Measurements from ENCODE around the gene EXOC2. TPM values are rescaled to one million over a fixed set of nuclear protein-coding genes. Genes with fewer than 3 reads are reported as not detected.

Gene EXOC2
- total RNA-seq, 1 donor from 2014 or later, result 11.4 TPM

DNA sequence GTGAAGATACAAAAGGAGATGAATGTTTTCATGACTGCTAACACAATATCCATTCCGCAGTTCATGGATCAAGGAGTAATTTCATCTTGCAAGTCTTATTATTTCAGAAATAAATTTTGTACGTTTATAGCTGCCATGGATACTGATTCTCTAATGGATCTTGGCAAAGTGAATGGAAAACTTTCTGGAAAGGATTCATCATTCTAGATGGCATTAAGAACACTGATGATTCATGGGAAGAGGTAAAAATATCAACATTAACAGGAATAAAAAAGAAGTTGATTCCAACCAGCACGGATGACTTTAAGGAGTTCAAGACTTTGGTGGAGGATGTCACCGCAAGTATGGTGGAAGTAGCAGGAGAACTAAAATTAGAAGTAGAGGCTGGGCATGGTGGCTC is 38.8 kb downstream of the EXOC2 start:
- no peak for DNase-seq (ENCODE audit: low spot score in 2 of 2)
- Histone ChIP-seq H3K9me3 (peaks cover 5 to 25% of the 10 kb centered on the region in 2 donors), H3K4me1 (peaks cover 0 to 7% of the 10 kb centered on the region in 2 donors), H3K27ac (peak overlapping the region in 1 of 2 donors; percentile 28), H3K4me3 (no peak overlapping the region), H3K36me3 (peaks cover 6 to 12% of the 10 kb centered on the region in 2 donors), H3K27me3 (no peaks in the 10 kb centered on the region)
- intact Hi-C loops (cut with DNase I), result no loop called here
- TF ChIP-seq, protein P1, sequence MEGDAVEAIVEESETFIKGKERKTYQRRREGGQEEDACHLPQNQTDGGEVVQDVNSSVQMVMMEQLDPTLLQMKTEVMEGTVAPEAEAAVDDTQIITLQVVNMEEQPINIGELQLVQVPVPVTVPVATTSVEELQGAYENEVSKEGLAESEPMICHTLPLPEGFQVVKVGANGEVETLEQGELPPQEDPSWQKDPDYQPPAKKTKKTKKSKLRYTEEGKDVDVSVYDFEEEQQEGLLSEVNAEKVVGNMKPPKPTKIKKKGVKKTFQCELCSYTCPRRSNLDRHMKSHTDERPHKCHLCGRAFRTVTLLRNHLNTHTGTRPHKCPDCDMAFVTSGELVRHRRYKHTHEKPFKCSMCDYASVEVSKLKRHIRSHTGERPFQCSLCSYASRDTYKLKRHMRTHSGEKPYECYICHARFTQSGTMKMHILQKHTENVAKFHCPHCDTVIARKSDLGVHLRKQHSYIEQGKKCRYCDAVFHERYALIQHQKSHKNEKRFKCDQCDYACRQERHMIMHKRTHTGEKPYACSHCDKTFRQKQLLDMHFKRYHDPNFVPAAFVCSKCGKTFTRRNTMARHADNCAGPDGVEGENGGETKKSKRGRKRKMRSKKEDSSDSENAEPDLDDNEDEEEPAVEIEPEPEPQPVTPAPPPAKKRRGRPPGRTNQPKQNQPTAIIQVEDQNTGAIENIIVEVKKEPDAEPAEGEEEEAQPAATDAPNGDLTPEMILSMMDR (IDR thresholded peaks at IDR 0.05), result no peak

GRCh38 chr6:652865-653264 is 40.1 kb downstream of the EXOC2 start:
- Histone ChIP-seq H3K4me3 (no peak overlapping the region), H3K4me1 (no peaks in the 10 kb centered on the region), H3K36me3 (peaks cover 6 to 12% of the 10 kb centered on the region in 2 donors), H3K9me3 (peaks cover 5 to 25% of the 10 kb centered on the region in 2 donors), H3K27me3 (no peaks in the 10 kb centered on the region), H3K27ac (no peak overlapping the region)
- intact Hi-C loops (cut with DNase I), result no loop called here
- DNase-seq (ENCODE audit: low spot score in 2 of 2), result no peak
- TF ChIP-seq, protein P1 (IDR thresholded peaks at IDR 0.05), result no peak

GRCh38 chr6:650098-650497 is 42.8 kb downstream of the EXOC2 start:
- Histone ChIP-seq H3K27ac (no peak overlapping the region), H3K4me1 (no peaks in the 10 kb centered on the region), H3K36me3 (no peaks in the 10 kb centered on the region), H3K9me3 (peaks cover 0 to 18% of the 10 kb centered on the region in 2 donors), H3K4me3 (no peak overlapping the region), H3K27me3 (no peaks in the 10 kb centered on the region)
- TF ChIP-seq, protein P1 (IDR thresholded peaks at IDR 0.05), result no peak
- intact Hi-C loops (cut with DNase I), result no loop called here
- no peak for DNase-seq (ENCODE audit: low spot score in 2 of 2)

DNA sequence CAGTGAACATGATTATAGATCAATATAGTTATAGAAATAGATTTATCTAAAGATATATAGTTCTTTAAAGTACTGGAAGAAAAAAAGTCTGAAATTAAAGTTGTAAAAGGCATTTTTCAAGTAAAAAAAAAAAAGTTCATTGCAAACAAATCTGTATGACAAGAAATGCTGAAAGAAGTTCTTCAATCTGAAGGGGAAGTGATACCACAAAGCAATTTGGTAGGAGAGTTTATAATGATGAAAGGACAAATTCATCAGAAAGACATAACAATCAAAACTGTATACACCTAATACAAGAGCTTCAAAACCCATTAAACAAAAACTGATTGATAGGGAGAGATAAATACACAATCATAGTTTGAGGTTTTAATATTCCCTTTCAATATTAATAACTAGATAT is 50.1 kb downstream of the EXOC2 start:
- H3K27me3 ChIP-seq, result no peaks in the 10 kb centered on the region
- H3K36me3 ChIP-seq, result no peaks in the 10 kb centered on the region
- intact Hi-C loops (cut with DNase I), result no loop called here
- no peak overlapping the region for H3K4me3 ChIP-seq
- TF ChIP-seq, protein P1 (IDR thresholded peaks at IDR 0.05), result no peak
- no peak for DNase-seq (ENCODE audit: low spot score in 2 of 2)
- H3K9me3 ChIP-seq, result no peaks in the 10 kb centered on the region
- no peak overlapping the region for H3K27ac ChIP-seq
- H3K4me1 ChIP-seq, result no peaks in the 10 kb centered on the region

DNA sequence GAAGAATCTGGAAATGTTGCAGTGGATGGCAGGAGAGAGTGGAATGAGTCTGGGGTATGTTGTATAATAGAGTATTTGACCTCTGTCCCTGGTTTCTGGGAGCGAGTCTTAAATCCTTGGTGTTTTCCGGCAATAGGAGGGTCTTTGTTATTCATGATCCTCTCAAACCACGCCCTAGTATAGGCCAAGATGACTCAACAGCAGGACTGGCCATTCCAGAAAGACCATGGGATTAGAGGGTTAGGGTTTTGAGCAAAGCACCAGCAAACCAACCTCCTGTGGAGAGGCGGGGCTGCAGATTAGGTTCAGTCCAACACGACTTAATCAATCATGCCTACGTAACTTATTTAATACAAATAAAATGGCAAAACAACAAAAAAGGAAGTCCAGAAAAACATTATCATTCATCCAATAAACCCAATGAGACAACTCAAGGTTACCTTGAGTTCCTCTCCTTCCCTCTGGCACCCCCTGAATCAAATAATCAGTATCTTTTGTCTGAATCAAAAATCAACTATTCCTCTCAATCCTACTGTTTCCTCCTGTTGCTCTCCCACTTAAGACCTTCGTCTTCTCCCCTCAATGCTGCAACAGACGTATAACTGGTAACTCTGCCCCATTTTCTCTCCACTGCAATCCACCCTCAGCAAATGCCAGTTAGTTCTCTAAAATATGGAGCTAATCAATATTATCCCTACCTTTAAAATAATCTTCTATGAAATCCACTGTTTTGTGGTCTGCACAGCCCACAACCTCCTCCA is 51.5 kb downstream of the EXOC2 start:
- Histone ChIP-seq H3K4me1 (no peaks in the 10 kb centered on the region), H3K9me3 (no peaks in the 10 kb centered on the region), H3K36me3 (peaks cover 3 to 8% of the 10 kb centered on the region in 2 donors), H3K4me3 (no peak overlapping the region), H3K27ac (no peak overlapping the region), H3K27me3 (no peaks in the 10 kb centered on the region)
- TF ChIP-seq, protein P1 (IDR thresholded peaks at IDR 0.05), result no peak
- DNase-seq (ENCODE audit: low spot score in 2 of 2), result no peak
- intact Hi-C loops (cut with DNase I), result no loop called here
